Dermis microvascular lymphatic vessel endothelial cell (primary cell): ENCODE results near the gene WFDC9. TPM values are rescaled to one million over a fixed set of nuclear protein-coding genes. Genes with fewer than 3 reads are reported as not detected.
"Not testable (repeated sequence)": the region's sequence is repeated elsewhere in the genome, so short reads cannot be mapped to it uniquely, and the experiment has no call there.

Experiments used
- DNase-seq, 2 donors: peaks; one replicate each; pipeline versions ENCODE4 v3.0.0 to v3.0.0-alpha.2; 2010; ENCODE audit warnings: low read depth in 2 of 2
- total RNA-seq: library from RNA; depleted of rRNA; stranded (reverse); fragments of >200 nt; gene quantifications from 2 replicates; pipeline ENCODE4 v1.2.1, GENCODE V29; 2014

The WFDC9 gene
- total RNA-seq, 1 donor from 2014 or later = not detected

GRCh38 chr20:45592574-45593189 lies 38.4 kb downstream of the WFDC9 start:
- peak; percentile 24 to 37 for DNase-seq

GRCh38 chr20:45589725-45590124 lies 41.4 kb downstream of the WFDC9 start:
- no peak for DNase-seq

GRCh38 chr20:45588800-45589199 lies 42.3 kb downstream of the WFDC9 start:
- DNase-seq = no peak

- DNase-seq = not testable (repeated sequence)
Observed at GRCh38 chr20:45585986-45586385, 45.1 kb downstream of the WFDC9 start.

- DNase-seq = not testable (repeated sequence)
Observed at GRCh38 chr20:45584294-45584693, 46.8 kb downstream of the WFDC9 start.

GRCh38 chr20:45583502-45583901 lies 47.6 kb downstream of the WFDC9 start:
- no peak for DNase-seq

GRCh38 chr20:45581702-45582101 lies 49.4 kb downstream of the WFDC9 start:
- DNase-seq = no peak

- DNase-seq = no peak
Observed at GRCh38 chr20:45579184-45579583, 51.9 kb downstream of the WFDC9 start, which contains the start of gene WFDC8. TSS of gene WFDC8 (minus strand) at chr20:45579284. CDS start at chr20:45579247, 37 bp downstream.

- DNase-seq = no peak
Observed at GRCh38 chr20:45578231-45578630, 52.9 kb downstream of the WFDC9 start.

- DNase-seq = no peak
Observed at GRCh38 chr20:45576995-45577394, 54.1 kb downstream of the WFDC9 start.

- no peak for DNase-seq
Observed at GRCh38 chr20:45575931-45576330, 55.2 kb downstream of the WFDC9 start.

GRCh38 chr20:45569650-45570049 lies 61.4 kb downstream of the WFDC9 start:
- not testable (repeated sequence) for DNase-seq

- no peak for DNase-seq
Observed at GRCh38 chr20:45564760-45565276, 66.3 kb downstream of the WFDC9 start.

Other genes starting within 250 kb of the WFDC9 start
- 6.4 and 9.4 TPM in 2 replicates for gene DBNDD2, start 223.0 kb downstream of the WFDC9 start, total RNA-seq
- 16.4 and 31.0 TPM in 2 replicates for gene PIGT, start 215.1 kb downstream of the WFDC9 start, total RNA-seq
- gene WFDC2, start 161.5 kb downstream of the WFDC9 start, total RNA-seq = not detected in 2 replicates
- not detected in 2 replicates for gene SPINT3, start 115.7 kb downstream of the WFDC9 start, total RNA-seq
- gene WFDC6, start 91.8 kb downstream of the WFDC9 start, total RNA-seq = not detected in 2 replicates
- gene EPPIN, start 83.9 kb downstream of the WFDC9 start, total RNA-seq = not detected in 2 replicates
- not detected in 2 replicates for gene WFDC8, start 52.0 kb downstream of the WFDC9 start, total RNA-seq
- not detected in 2 replicates for gene WFDC10A, start 1.5 kb downstream of the WFDC9 start, total RNA-seq
- gene WFDC11, start 39.0 kb upstream of the WFDC9 start, total RNA-seq = not detected in 2 replicates
- gene WFDC13, start 70.8 kb upstream of the WFDC9 start, total RNA-seq = not detected in 2 replicates
- gene WFDC10B, start 73.7 kb upstream of the WFDC9 start, total RNA-seq = not detected in 2 replicates
- gene SPINT4, start 91.1 kb upstream of the WFDC9 start, total RNA-seq = not detected in 2 replicates
- gene WFDC3, start 160.6 kb upstream of the WFDC9 start, total RNA-seq = not detected in 2 replicates
- 13.9 and 16.2 TPM in 2 replicates for gene DNTTIP1, start 160.7 kb upstream of the WFDC9 start, total RNA-seq
- gene UBE2C, start 181.4 kb upstream of the WFDC9 start, total RNA-seq = 9.6 and 17.1 TPM in 2 replicates
- gene TNNC2, start 196.0 kb upstream of the WFDC9 start, total RNA-seq = 0.13 TPM in 1 of 2 replicates, not detected in the other
- gene SNX21, start 202.5 kb upstream of the WFDC9 start, total RNA-seq = 11.7 and 13.4 TPM in 2 replicates
- 26.8 and 36.0 TPM in 2 replicates for gene ACOT8, start 226.1 kb upstream of the WFDC9 start, total RNA-seq
- gene ZSWIM3, start 226.3 kb upstream of the WFDC9 start, total RNA-seq = 6.2 and 9.7 TPM in 2 replicates
- gene ZSWIM1, start 249.9 kb upstream of the WFDC9 start, total RNA-seq = 2.8 and 4.7 TPM in 2 replicates